HCT116 (cell line): ENCODE data around the gene HHAT. TPM values are rescaled to one million over a fixed set of nuclear protein-coding genes. Genes with fewer than 3 reads are reported as not detected.

Source experiments
- ATAC-seq: fragments of 200-7000 bp; cut with Tn5 transposase; 2 replicates; pipeline ENCODE4 v1.9.1; 2020; ENCODE audit warnings: mild to moderate bottlenecking, moderate library complexity
- BruUV-seq: library from RNA; stranded (reverse); fragments of 400-500 nt; replicated peaks from 2 replicates; lab custom pipeline; 2021; lab: Mats Ljungman, UMichigan
- CTCF ChIA-PET: fragments of 300-600 bp; sonication (Branson Sonifier 250); formaldehyde crosslinking; loops from one replicate; lab custom pipeline; 2021; ENCODE audit warnings: antibody characterized with exemption; lab: Charles Lee
- POLR2A ChIA-PET: fragments of 300-600, 350-600 bp; sonication (Branson Sonifier 250); formaldehyde crosslinking; loops from one replicate; lab custom pipeline; 2021; ENCODE audit warnings: antibody characterized with exemption; lab: Charles Lee
- RAD21 ChIA-PET, 2 experiments: fragments of 300-600 bp; sonication (Branson Sonifier 250); formaldehyde crosslinking; loops; one replicate each; lab custom pipeline; 2023; ENCODE audit warnings: low total read pairs in 2 of 2; ENCODE audit not compliant: uncharacterized antibody in 2 of 2, unreplicated experiment in 2 of 2, low non-redundant PET in 1 of 2; lab: Charles Lee
- DNase-seq: peaks from one replicate; pipeline ENCODE4 v3.0.0-alpha.2; 2010; ENCODE audit warnings: low read depth, low spot score
- H2AFZ ChIP-seq: fragments of 200-600 bp; shearing (Covaris generic), sonication (generic); 2 replicates; pipeline ENCODE4 v1.6.1; 2017; ENCODE audit warnings: low read depth, mixed run types, mixed read lengths, antibody characterized with exemption, low read length; ENCODE audit not compliant: poor library complexity, severe bottlenecking
- H3K27ac ChIP-seq: 2 replicates; pipeline ENCODE4 v1.5.1; 2012; ENCODE audit warnings: low read depth, low read length
- H3K27me3 ChIP-seq: fragments of 200-600 bp; sonication (generic); 2 replicates; pipeline ENCODE4 v1.6.1; 2016; ENCODE audit warnings: mixed run types, low read length, mixed read lengths; ENCODE audit not compliant: insufficient read depth
- H3K36me3 ChIP-seq, 2 experiments: fragments of 200-500 bp in 1 of 2; fragments of 200-600 bp in 1 of 2; sonication (Bioruptor generic) in 1 of 2; sonication (generic) in 1 of 2; 2 replicates each; pipeline versions ENCODE4 v1.5.1 to v1.6.1; 2014 to 2016; ENCODE audit warnings: low read length in 2 of 2, inconsistent platforms in 1 of 2, mixed read lengths in 1 of 2, mixed run types in 1 of 2; ENCODE audit not compliant: insufficient read depth in 2 of 2, control insufficient read depth in 1 of 2
- H3K4me1 ChIP-seq, 2 experiments: fragments of 200-600 bp in 1 of 2; sonication (generic) in 1 of 2; 2 replicates each; pipeline versions ENCODE4 v1.5.1 to v1.6.1; 2012 to 2017; ENCODE audit warnings: low read length in 2 of 2, inconsistent platforms in 1 of 2, mild to moderate bottlenecking in 1 of 2, mixed read lengths in 1 of 2, mixed run types in 1 of 2, moderate library complexity in 1 of 2; ENCODE audit not compliant: insufficient read depth in 2 of 2, control insufficient read depth in 1 of 2
- H3K4me2 ChIP-seq: fragments of 200-600 bp; sonication (generic); 2 replicates; pipeline ENCODE4 v1.6.1; 2017; ENCODE audit warnings: mixed run types, low read length, mixed read lengths
- H3K4me3 ChIP-seq, 2 experiments: fragments of 200-600 bp in 1 of 2; sonication (generic) in 1 of 2; replicated peaks in 1 of 2; 2 replicates each; pipeline ENCODE4 v1.5.1; 2011 to 2016; ENCODE audit warnings: low read length in 2 of 2, control low read depth in 1 of 2, low read depth in 1 of 2, mild to moderate bottlenecking in 1 of 2, mixed read lengths in 1 of 2, mixed run types in 1 of 2
- H3K79me2 ChIP-seq: fragments of 200-600 bp; sonication (generic); 2 replicates; pipeline ENCODE4 v1.6.1; 2017; ENCODE audit warnings: mild to moderate bottlenecking, mixed run types, low read length, moderate library complexity, mixed read lengths; ENCODE audit not compliant: insufficient read depth
- H3K9ac ChIP-seq: fragments of 200-600 bp; sonication (generic); 2 replicates; pipeline ENCODE4 v1.6.1; 2016; ENCODE audit warnings: low read length, mixed read lengths
- H3K9me2 ChIP-seq: fragments of 200-600 bp; sonication (generic), shearing (Covaris generic); 2 replicates; pipeline ENCODE4 v1.6.1; 2017; ENCODE audit warnings: mixed run types, mild to moderate bottlenecking, moderate library complexity; ENCODE audit not compliant: insufficient read depth
- H3K9me3 ChIP-seq, 2 experiments: fragments of 200-500 bp in 1 of 2; fragments of 200-600 bp in 1 of 2; sonication (Bioruptor generic) in 1 of 2; sonication (generic) in 1 of 2; 2 replicates each; pipeline ENCODE4 v1.6.1; 2014 to 2017; ENCODE audit warnings: low read length in 2 of 2, mixed read lengths in 2 of 2, inconsistent platforms in 1 of 2, low read depth in 1 of 2, mild to moderate bottlenecking in 1 of 2, mixed run types in 1 of 2, moderate library complexity in 1 of 2; ENCODE audit not compliant: control insufficient read depth in 1 of 2, insufficient read depth in 1 of 2
- H4K20me1 ChIP-seq: fragments of 200-600 bp; sonication (generic), shearing (Covaris generic); 2 replicates; pipeline ENCODE4 v1.6.1; 2017; ENCODE audit warnings: mixed run types, mild to moderate bottlenecking, moderate library complexity; ENCODE audit not compliant: insufficient read depth
- CBX3 ChIP-seq: IDR thresholded peaks from 2 replicates; pipeline ENCODE4 v1.6.1; 2012; ENCODE audit warnings: low read depth
- CEBPB ChIP-seq: IDR thresholded peaks from 2 replicates; pipeline ENCODE4 v1.6.1; 2012; ENCODE audit warnings: low read depth
- EGR1 ChIP-seq: IDR thresholded peaks from 2 replicates; pipeline ENCODE4 v1.6.1; 2012; ENCODE audit warnings: low read depth
- EZH2 ChIP-seq: fragments of 200-600 bp; sonication (generic); IDR thresholded peaks from 2 replicates; pipeline ENCODE4 v1.6.1; 2017; ENCODE audit warnings: antibody characterized with exemption, mixed run types
- EZH2phosphoT487 ChIP-seq: fragments of 200-600 bp; IDR thresholded peaks from 2 replicates; pipeline ENCODE4 v1.6.1; 2018; ENCODE audit warnings: antibody characterized with exemption, borderline replicate concordance
- FOSL1 ChIP-seq: IDR thresholded peaks from 2 replicates; pipeline ENCODE4 v1.6.1; 2012; ENCODE audit warnings: low read depth
- SP1 ChIP-seq: IDR thresholded peaks from 2 replicates; pipeline ENCODE4 v1.6.1; 2012; ENCODE audit warnings: low read depth
- SRF ChIP-seq: IDR thresholded peaks from 2 replicates; pipeline ENCODE4 v1.6.1; 2012; ENCODE audit warnings: low read depth
- TCF7L2 ChIP-seq: IDR thresholded peaks from 2 replicates; pipeline ENCODE4 v1.7.0; 2011; ENCODE audit warnings: borderline replicate concordance, inconsistent platforms; ENCODE audit not compliant: insufficient read depth, insufficient read length; ENCODE audit errors: extremely low read depth
- YY1 ChIP-seq: IDR thresholded peaks from 2 replicates; pipeline ENCODE4 v1.6.1; 2011; ENCODE audit warnings: low read length, low read depth, moderate library complexity, mild to moderate bottlenecking; ENCODE audit not compliant: insufficient replicate concordance; ENCODE audit errors: extremely low read depth
- intact Hi-C: fragments of 100-400 bp; cut with micrococcal nuclease; formaldehyde crosslinking; loops from 2 replicates; pipeline ENCODE4 v1.10.0; 2022
- total RNA-seq: library from RNA; stranded (reverse); gene quantifications from one replicate; pipeline ENCODE4 v1.2.1, GENCODE V29; 2021; ENCODE audit not compliant: unreplicated experiment
- TF ChIP-seq, protein P1 (sequence below): IDR thresholded peaks from 2 replicates; pipeline ENCODE4 v1.6.1; 2012; ENCODE audit warnings: low read depth
- TF ChIP-seq, protein P2 (sequence below): IDR thresholded peaks from 2 replicates; pipeline ENCODE4 v1.6.1; 2012
- TF ChIP-seq, protein P3 (sequence below), 3 experiments: fragments of 200-600 bp in 1 of 3; sonication (generic) in 1 of 3; IDR thresholded peaks in 2 of 3; conservative IDR thresholded peaks in 1 of 3; 2 replicates each; pipeline ENCODE4 v1.5.1; 2012 to 2017; ENCODE audit warnings: low read depth in 2 of 3, low read length in 2 of 3, antibody characterized with exemption in 1 of 3, borderline replicate concordance in 1 of 3, control low read depth in 1 of 3, mild to moderate bottlenecking in 1 of 3, mixed read lengths in 1 of 3, mixed run types in 1 of 3, moderate library complexity in 1 of 3; ENCODE audit not compliant: insufficient read depth in 1 of 3

The HHAT gene
- total RNA-seq, 1 experiment from 2014 or later, result 2.7 TPM

DNA sequence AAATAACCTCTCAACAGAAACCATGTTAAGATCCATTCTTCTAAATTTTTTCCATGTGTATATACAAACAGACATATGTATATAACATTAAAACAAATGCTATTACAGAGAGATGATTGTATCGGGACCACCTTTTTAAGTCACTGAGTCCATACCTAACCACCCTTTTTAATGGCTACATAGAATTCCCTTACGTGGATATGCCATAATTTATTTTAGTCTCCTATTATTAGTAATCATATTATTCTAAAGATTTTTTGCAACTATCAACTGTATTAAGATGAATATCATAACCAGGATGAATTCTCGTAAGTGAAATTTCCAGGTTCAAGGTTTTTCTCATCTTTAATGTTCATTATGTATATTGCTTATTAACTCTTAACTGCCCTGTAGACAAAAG, 259.7 kb downstream of the HHAT start:
- RAD21 ChIA-PET, result no interaction called here
- H4K20me1 ChIP-seq, result peaks cover 2% of the 10 kb centered on the region; the same call in 1 of the 2 replicates
- CTCF ChIA-PET, result no interaction called here
- no peaks in the 10 kb centered on the region for H3K9me3 ChIP-seq
- no peaks in the 10 kb centered on the region for H3K79me2 ChIP-seq
- H3K9me2 ChIP-seq, result no peaks in the 10 kb centered on the region
- intact Hi-C loops, result loop anchor here (10.0 kb wide), 1 partner anchor 886 kb away; no protein-coding TSS in a partner anchor
- no peak overlapping the region for H2AFZ ChIP-seq
- no peak overlapping the region for H3K4me3 ChIP-seq
- DNase-seq, result no peak
- POLR2A ChIA-PET, result no interaction called here
- no peaks in the 10 kb centered on the region for H3K4me1 ChIP-seq
- no peak for TF ChIP-seq CEBPB
- no peak for TF ChIP-seq EZH2phosphoT487
- TF ChIP-seq SP1, result no peak
- TF ChIP-seq, protein P1, sequence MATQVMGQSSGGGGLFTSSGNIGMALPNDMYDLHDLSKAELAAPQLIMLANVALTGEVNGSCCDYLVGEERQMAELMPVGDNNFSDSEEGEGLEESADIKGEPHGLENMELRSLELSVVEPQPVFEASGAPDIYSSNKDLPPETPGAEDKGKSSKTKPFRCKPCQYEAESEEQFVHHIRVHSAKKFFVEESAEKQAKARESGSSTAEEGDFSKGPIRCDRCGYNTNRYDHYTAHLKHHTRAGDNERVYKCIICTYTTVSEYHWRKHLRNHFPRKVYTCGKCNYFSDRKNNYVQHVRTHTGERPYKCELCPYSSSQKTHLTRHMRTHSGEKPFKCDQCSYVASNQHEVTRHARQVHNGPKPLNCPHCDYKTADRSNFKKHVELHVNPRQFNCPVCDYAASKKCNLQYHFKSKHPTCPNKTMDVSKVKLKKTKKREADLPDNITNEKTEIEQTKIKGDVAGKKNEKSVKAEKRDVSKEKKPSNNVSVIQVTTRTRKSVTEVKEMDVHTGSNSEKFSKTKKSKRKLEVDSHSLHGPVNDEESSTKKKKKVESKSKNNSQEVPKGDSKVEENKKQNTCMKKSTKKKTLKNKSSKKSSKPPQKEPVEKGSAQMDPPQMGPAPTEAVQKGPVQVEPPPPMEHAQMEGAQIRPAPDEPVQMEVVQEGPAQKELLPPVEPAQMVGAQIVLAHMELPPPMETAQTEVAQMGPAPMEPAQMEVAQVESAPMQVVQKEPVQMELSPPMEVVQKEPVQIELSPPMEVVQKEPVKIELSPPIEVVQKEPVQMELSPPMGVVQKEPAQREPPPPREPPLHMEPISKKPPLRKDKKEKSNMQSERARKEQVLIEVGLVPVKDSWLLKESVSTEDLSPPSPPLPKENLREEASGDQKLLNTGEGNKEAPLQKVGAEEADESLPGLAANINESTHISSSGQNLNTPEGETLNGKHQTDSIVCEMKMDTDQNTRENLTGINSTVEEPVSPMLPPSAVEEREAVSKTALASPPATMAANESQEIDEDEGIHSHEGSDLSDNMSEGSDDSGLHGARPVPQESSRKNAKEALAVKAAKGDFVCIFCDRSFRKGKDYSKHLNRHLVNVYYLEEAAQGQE, result no peak
- TF ChIP-seq CBX3, result no peak
- TF ChIP-seq, protein P2, sequence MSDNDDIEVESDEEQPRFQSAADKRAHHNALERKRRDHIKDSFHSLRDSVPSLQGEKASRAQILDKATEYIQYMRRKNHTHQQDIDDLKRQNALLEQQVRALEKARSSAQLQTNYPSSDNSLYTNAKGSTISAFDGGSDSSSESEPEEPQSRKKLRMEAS, result no peak
- TF ChIP-seq, protein P3, sequence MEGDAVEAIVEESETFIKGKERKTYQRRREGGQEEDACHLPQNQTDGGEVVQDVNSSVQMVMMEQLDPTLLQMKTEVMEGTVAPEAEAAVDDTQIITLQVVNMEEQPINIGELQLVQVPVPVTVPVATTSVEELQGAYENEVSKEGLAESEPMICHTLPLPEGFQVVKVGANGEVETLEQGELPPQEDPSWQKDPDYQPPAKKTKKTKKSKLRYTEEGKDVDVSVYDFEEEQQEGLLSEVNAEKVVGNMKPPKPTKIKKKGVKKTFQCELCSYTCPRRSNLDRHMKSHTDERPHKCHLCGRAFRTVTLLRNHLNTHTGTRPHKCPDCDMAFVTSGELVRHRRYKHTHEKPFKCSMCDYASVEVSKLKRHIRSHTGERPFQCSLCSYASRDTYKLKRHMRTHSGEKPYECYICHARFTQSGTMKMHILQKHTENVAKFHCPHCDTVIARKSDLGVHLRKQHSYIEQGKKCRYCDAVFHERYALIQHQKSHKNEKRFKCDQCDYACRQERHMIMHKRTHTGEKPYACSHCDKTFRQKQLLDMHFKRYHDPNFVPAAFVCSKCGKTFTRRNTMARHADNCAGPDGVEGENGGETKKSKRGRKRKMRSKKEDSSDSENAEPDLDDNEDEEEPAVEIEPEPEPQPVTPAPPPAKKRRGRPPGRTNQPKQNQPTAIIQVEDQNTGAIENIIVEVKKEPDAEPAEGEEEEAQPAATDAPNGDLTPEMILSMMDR (IDR thresholded peaks at IDR 0.05 in 2 of 3, conservative IDR thresholded peaks at IDR 0.05 in 1 of 3; ENCODE audit: borderline replicate concordance in 1 of 3, insufficient read depth in 1 of 3, low read depth in 2 of 3, low read length in 2 of 3), result no peak
- no peak for TF ChIP-seq EGR1
- no peak for TF ChIP-seq YY1
- TF ChIP-seq TCF7L2, result no peak
- TF ChIP-seq EZH2, result no peak
- TF ChIP-seq FOSL1, result no peak
- TF ChIP-seq SRF, result no peak
- TF ChIP-seq, all 23 proteins: peak for 0
- no peaks in the 10 kb centered on the region for H3K27me3 ChIP-seq
- no peaks in the 10 kb centered on the region for H3K36me3 ChIP-seq
- no peak overlapping the region for H3K9ac ChIP-seq
- no peak overlapping the region for H3K4me2 ChIP-seq
- no peak for ATAC-seq
- BruUV-seq, result no TSS peak
- no peak overlapping the region for H3K27ac ChIP-seq
